AG04450 (cell line): ENCODE measurements around the gene SPP1. TPM values are rescaled to one million over a fixed set of nuclear protein-coding genes. Genes with fewer than 3 reads are reported as not detected.

Source experiments
- CTCF ChIA-PET: fragments of 300-600, 350-600 bp; formaldehyde crosslinking; extraction: SDS; loops from one replicate; lab custom pipeline; 2022; ENCODE audit warnings: antibody characterized with exemption, inconsistent platforms; lab: Charles Lee
- POLR2A ChIA-PET: fragments of 350-600 bp; formaldehyde crosslinking; extraction: SDS; loops from one replicate; lab custom pipeline; 2021; ENCODE audit warnings: antibody characterized with exemption, inconsistent platforms; lab: Yijun Ruan, JAX
- DNase-seq: peaks from one replicate; pipeline ENCODE4 v3.0.0-alpha.2; 2011; ENCODE audit warnings: low read depth, low spot score
- H3K27ac ChIP-seq: one replicate; pipeline ENCODE4 v1.5.1; 2012; ENCODE audit warnings: low read depth, low read length, control low read depth
- H3K27me3 ChIP-seq: one replicate; pipeline ENCODE4 v1.6.0; 2012; ENCODE audit warnings: low read length; ENCODE audit not compliant: control insufficient read depth, insufficient read depth
- H3K4me3 ChIP-seq: 2 replicates; pipeline ENCODE4 v1.5.1; 2011; ENCODE audit warnings: mild to moderate bottlenecking, low read depth, low read length, control low read depth
- H3K9me3 ChIP-seq: 2 replicates; pipeline ENCODE4 v1.5.1; 2012; ENCODE audit warnings: low read length; ENCODE audit not compliant: control insufficient read depth, insufficient read depth
- polyA plus RNA-seq: library from polyadenylated mRNA; depleted of rRNA; stranded (reverse); fragments of >200 nt; gene quantifications from 2 replicates; pipeline ENCODE4 v1.2.3, GENCODE V29; 2011
- TF ChIP-seq, protein P1 (sequence below): IDR thresholded peaks from 2 replicates; pipeline ENCODE4 v1.5.1; 2011; ENCODE audit warnings: low read depth, low read length, control low read depth, inconsistent platforms

SPP1 gene
- polyA plus RNA-seq, 1 experiment, result 0.69 TPM

DNA sequence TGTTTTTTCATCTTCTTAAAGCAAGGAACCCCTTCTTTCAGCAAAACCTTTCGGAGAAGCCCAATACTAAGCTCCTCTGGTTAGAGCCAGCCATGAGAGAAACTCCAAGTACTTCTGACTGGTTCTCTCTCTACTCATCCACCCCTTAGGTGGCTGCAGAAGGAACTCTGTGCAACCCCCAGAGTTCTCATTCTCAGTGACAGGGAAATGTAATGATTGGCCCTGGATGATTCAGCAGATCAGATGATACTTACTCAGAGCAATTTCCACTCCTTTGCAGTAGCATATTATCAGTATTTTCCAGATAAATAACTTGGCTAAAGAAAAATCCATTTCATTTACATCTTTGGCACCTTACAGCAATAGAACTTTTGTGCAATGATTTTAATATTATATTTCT is 3.2 kb downstream of the SPP1 start:
- DNase-seq, result no peak
- TF ChIP-seq, protein P1, sequence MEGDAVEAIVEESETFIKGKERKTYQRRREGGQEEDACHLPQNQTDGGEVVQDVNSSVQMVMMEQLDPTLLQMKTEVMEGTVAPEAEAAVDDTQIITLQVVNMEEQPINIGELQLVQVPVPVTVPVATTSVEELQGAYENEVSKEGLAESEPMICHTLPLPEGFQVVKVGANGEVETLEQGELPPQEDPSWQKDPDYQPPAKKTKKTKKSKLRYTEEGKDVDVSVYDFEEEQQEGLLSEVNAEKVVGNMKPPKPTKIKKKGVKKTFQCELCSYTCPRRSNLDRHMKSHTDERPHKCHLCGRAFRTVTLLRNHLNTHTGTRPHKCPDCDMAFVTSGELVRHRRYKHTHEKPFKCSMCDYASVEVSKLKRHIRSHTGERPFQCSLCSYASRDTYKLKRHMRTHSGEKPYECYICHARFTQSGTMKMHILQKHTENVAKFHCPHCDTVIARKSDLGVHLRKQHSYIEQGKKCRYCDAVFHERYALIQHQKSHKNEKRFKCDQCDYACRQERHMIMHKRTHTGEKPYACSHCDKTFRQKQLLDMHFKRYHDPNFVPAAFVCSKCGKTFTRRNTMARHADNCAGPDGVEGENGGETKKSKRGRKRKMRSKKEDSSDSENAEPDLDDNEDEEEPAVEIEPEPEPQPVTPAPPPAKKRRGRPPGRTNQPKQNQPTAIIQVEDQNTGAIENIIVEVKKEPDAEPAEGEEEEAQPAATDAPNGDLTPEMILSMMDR, result no peak
- Histone ChIP-seq H3K4me3 (no peak overlapping the region), H3K27ac (no peak overlapping the region), H3K27me3 (no peaks in the 10 kb centered on the region), H3K9me3 (no peaks in the 10 kb centered on the region)
- POLR2A ChIA-PET, result no interaction called here
- CTCF ChIA-PET, result interaction anchor here (0.5 to 1.6 kb wide), 4 partner anchors 10 to 185 kb away, joined by 3 to 6 read pairs (median 6); no protein-coding TSS in a partner anchor

DNA sequence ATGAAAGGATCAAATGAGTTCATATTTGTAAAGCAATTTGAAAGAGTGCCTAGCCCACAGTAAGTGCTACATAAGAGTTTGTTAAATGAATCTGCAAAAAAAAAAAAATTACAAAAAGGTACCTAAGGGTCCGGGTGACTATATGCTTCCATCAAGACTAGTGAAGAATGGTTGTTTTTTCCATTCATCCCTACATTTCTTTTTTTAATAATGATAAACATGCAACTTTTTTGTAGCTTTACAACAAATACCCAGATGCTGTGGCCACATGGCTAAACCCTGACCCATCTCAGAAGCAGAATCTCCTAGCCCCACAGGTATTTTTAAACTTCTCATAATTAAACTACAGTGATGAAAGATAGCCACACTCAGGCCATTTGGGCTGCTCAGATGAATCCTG is 4.3 kb downstream of the SPP1 start:
- Histone ChIP-seq H3K27me3 (no peaks in the 10 kb centered on the region), H3K9me3 (no peaks in the 10 kb centered on the region), H3K4me3 (no peak overlapping the region), H3K27ac (no peak overlapping the region)
- DNase-seq, result no peak
- TF ChIP-seq, protein P1, result no peak
- POLR2A ChIA-PET, result no interaction called here
- CTCF ChIA-PET, result interaction anchor here (1.5 kb wide), 1 partner anchor 127 kb away, joined by 3 read pairs; no protein-coding TSS in a partner anchor

DNA sequence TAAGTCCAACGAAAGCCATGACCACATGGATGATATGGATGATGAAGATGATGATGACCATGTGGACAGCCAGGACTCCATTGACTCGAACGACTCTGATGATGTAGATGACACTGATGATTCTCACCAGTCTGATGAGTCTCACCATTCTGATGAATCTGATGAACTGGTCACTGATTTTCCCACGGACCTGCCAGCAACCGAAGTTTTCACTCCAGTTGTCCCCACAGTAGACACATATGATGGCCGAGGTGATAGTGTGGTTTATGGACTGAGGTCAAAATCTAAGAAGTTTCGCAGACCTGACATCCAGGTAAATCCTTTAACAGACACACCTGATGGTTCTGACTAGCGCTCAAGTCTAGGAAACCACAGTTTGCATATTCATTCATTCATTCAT is 6.0 kb downstream of the SPP1 start:
- ChIA-PET CTCF (no interaction called here), POLR2A (no interaction called here)
- no peaks in the 10 kb centered on the region for H3K9me3 ChIP-seq
- H3K27ac ChIP-seq, result no peak overlapping the region
- H3K27me3 ChIP-seq, result no peaks in the 10 kb centered on the region
- DNase-seq, result no peak
- TF ChIP-seq, protein P1, result no peak
- no peak overlapping the region for H3K4me3 ChIP-seq

DNA sequence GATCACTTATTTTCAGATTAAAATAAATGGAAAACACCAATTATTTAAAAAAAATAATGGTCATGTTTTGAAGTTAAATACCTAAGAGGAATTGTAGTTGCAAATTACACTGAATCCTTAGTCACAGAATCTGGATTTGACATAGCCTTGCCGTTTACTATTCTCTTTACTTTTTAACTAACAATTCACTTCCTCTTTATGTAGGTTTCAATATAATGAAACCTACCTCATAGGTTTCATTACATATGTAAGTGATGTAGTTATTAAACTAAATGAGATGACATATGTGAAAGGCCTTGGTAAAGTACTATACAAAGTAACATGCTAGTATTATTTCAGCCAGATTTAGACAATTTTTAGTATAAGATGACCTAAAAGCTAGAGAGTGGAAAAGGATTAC is 6.5 kb downstream of the SPP1 start:
- ChIA-PET CTCF (no interaction called here), POLR2A (no interaction called here)
- no peak overlapping the region for H3K4me3 ChIP-seq
- no peak for DNase-seq
- no peaks in the 10 kb centered on the region for H3K27me3 ChIP-seq
- TF ChIP-seq, protein P1, result no peak
- H3K27ac ChIP-seq, result no peak overlapping the region
- no peaks in the 10 kb centered on the region for H3K9me3 ChIP-seq

DNA sequence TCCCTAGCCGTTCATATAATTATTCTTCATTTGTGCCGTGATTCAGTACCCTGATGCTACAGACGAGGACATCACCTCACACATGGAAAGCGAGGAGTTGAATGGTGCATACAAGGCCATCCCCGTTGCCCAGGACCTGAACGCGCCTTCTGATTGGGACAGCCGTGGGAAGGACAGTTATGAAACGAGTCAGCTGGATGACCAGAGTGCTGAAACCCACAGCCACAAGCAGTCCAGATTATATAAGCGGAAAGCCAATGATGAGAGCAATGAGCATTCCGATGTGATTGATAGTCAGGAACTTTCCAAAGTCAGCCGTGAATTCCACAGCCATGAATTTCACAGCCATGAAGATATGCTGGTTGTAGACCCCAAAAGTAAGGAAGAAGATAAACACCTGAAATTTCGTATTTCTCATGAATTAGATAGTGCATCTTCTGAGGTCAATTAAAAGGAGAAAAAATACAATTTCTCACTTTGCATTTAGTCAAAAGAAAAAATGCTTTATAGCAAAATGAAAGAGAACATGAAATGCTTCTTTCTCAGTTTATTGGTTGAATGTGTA is 7.0 kb downstream of the SPP1 start:
- Histone ChIP-seq H3K4me3 (no peak overlapping the region), H3K9me3 (no peaks in the 10 kb centered on the region), H3K27me3 (no peaks in the 10 kb centered on the region), H3K27ac (no peak overlapping the region)
- ChIA-PET CTCF (no interaction called here), POLR2A (no interaction called here)
- TF ChIP-seq, protein P1, result no peak
- DNase-seq, result no peak
